Activated CD4-positive, alpha-beta memory T cell treated with anti-CD3 and anti-CD28 coated beads for 36 hours (primary cell): Measurements from ENCODE around the gene MPPED2. TPM values are rescaled to one million over a fixed set of nuclear protein-coding genes. Genes with fewer than 3 reads are reported as not detected.

Experiments used
- CTCF ChIA-PET: fragments of 350-600 bp; sonication (Branson Sonifier 250); formaldehyde crosslinking; loops from one replicate; lab custom pipeline; 2021; ENCODE audit warnings: antibody characterized with exemption, inconsistent platforms; lab: Charles Lee
- POLR2A ChIA-PET: fragments of 350-600 bp; sonication (Branson Sonifier 250); formaldehyde crosslinking; loops from one replicate; lab custom pipeline; 2021; ENCODE audit warnings: antibody characterized with exemption; lab: Charles Lee
- DNase-seq: peaks from one replicate; pipeline ENCODE4 v3.0.0-alpha.2; 2020
- H3K27ac Mint-ChIP-seq: one replicate; pipeline ENCODE4 v1.8.0; 2021; ENCODE audit warnings: mixed read lengths
- H3K27me3 Mint-ChIP-seq: one replicate; pipeline ENCODE4 v1.8.0; 2021; ENCODE audit warnings: mixed read lengths
- H3K36me3 Mint-ChIP-seq: one replicate; pipeline ENCODE4 v1.8.0; 2021; ENCODE audit warnings: mixed read lengths
- H3K4me1 Mint-ChIP-seq: one replicate; pipeline ENCODE4 v1.8.0; 2021; ENCODE audit warnings: low read depth, mixed read lengths
- H3K4me3 Mint-ChIP-seq: one replicate; pipeline ENCODE4 v1.8.0; 2021; ENCODE audit warnings: mild to moderate bottlenecking, mixed read lengths
- H3K9me3 Mint-ChIP-seq: one replicate; pipeline ENCODE4 v1.8.0; 2021; ENCODE audit warnings: mixed read lengths
- intact Hi-C: fragments of 100-400 bp; cut with micrococcal nuclease; formaldehyde crosslinking; loops from one replicate; pipeline ENCODE4 v1.15.1; 2023
- total RNA-seq, 2 experiments: library from RNA; stranded (reverse); gene quantifications; one replicate each; pipeline ENCODE4 v1.2.3, GENCODE V29; 2021

The MPPED2 gene
- total RNA-seq, 2 experiments from 2014 or later: not detected

DNA sequence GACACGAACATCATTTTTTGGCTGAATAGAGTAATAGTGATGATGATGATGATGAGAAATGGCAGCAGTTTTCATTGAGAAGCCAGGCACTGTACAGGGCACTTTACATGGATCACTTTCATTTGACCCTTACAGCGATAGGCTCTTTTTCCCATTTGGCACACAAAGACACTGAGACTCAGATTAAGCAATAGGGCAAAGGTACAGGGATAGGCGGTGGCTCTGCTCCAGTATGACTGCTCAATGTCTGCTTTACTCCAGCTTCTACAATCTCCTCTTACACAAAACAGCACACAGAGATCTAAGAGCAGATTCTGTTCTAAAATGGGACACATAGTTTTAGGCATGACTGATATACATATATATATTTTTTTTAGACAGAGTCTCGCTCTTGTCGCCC lies 40.6 kb downstream of the MPPED2 start:
- H3K36me3 Mint-ChIP-seq: no peaks in the 10 kb centered on the region
- H3K27me3 Mint-ChIP-seq: no peaks in the 10 kb centered on the region
- intact Hi-C loops: no loop called here
- ChIA-PET POLR2A (no interaction called here), CTCF (no interaction called here)
- no peak overlapping the region for H3K27ac Mint-ChIP-seq
- no peaks in the 10 kb centered on the region for H3K9me3 Mint-ChIP-seq
- H3K4me1 Mint-ChIP-seq: no peaks in the 10 kb centered on the region
- no peak overlapping the region for H3K4me3 Mint-ChIP-seq
- DNase-seq: no peak

DNA sequence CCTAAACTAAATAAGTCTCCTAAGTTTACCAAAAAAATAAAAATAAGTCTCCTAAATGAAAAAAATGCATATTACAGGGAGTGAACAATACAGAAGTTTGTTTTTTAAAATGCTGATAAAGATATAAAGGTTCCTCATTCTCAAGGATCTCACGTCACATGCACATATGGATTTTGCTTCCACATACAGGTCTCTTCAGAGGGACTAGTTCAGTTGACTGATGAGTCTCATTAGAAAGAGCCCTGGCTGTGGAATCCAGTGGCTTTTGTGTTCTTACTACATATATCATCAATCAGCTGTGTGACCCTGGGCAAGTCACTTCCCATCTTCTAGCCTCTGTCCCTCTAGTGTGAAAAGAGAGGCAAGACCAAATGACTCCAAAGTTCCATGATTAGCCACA lies 43.1 kb downstream of the MPPED2 start:
- Mint-ChIP-seq H3K27ac (no peak overlapping the region), H3K27me3 (no peaks in the 10 kb centered on the region), H3K36me3 (no peaks in the 10 kb centered on the region), H3K4me3 (no peak overlapping the region), H3K4me1 (no peaks in the 10 kb centered on the region), H3K9me3 (no peaks in the 10 kb centered on the region)
- intact Hi-C loops: no loop called here
- no peak for DNase-seq
- POLR2A ChIA-PET: no interaction called here
- CTCF ChIA-PET: no interaction called here

DNA sequence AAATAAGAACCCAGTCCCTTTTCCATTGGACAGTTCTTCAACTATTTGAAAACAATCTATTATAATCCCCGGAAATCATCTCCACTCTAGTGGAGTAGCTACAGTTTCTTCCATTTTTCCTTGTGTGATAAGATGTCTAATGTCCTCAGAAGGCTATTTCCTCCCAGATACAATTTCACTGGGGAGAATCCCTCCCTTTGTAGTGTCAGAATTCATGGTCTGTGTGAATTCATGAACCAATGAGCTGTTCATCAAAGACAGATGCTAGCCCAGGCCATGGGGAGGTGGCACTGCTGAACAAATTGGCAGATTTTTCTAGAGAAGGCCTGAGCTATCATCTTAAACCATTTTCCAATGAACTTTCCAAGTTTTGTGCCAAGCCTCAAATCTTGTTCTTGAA lies 45.4 kb downstream of the MPPED2 start:
- no peak overlapping the region for H3K4me3 Mint-ChIP-seq
- H3K27me3 Mint-ChIP-seq: no peaks in the 10 kb centered on the region
- intact Hi-C loops: no loop called here
- no peak overlapping the region for H3K27ac Mint-ChIP-seq
- no peaks in the 10 kb centered on the region for H3K9me3 Mint-ChIP-seq
- POLR2A ChIA-PET: no interaction called here
- DNase-seq: no peak
- CTCF ChIA-PET: no interaction called here
- H3K36me3 Mint-ChIP-seq: no peaks in the 10 kb centered on the region
- H3K4me1 Mint-ChIP-seq: no peaks in the 10 kb centered on the region

DNA sequence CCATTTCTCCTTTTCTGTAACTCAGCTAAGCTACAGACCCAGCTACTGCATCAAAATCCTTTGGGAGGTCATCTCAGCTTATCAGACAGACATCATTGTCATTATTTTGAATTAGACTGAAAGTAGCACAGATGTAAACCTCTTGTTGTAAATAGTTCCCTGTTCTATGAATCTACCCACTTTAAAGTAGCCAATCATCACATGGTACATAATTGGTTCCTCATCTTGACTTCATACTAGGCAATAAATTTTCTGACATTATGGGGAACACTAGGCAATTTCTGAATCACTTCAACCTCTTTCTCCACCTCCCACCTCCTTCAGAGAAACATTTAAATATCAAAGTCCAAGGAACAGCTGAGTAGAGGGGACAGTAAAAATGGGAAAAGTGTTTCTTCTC lies 47.9 kb downstream of the MPPED2 start:
- intact Hi-C loops: no loop called here
- Mint-ChIP-seq H3K4me3 (no peak overlapping the region), H3K27me3 (no peaks in the 10 kb centered on the region), H3K9me3 (no peaks in the 10 kb centered on the region), H3K4me1 (no peaks in the 10 kb centered on the region), H3K27ac (no peak overlapping the region), H3K36me3 (no peaks in the 10 kb centered on the region)
- CTCF ChIA-PET: no interaction called here
- no peak for DNase-seq
- POLR2A ChIA-PET: interaction anchor here (0.5 kb wide), 1 partner anchor 326 kb away, joined by 4 read pairs; no protein-coding TSS in a partner anchor

DNA sequence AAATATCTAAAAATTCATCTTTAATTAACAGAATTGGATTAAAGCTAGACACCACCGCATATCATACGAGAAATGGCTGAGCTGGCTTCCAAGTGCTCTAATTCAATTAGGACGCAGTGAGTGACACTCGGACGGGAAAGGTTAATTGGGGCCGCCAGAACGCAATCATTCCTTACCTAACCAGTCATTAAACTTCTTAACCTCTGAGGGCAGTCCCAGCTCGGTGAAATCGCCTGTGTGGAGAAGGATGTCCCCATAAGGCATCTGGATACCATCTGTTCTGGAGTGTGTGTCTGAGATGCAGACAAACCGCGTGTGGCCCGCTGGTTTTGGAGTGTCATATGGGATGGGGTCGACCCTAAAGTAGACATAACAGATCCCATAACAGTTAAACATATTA lies 50.3 kb downstream of the MPPED2 start:
- Mint-ChIP-seq H3K9me3 (no peaks in the 10 kb centered on the region), H3K27me3 (no peaks in the 10 kb centered on the region), H3K36me3 (no peaks in the 10 kb centered on the region), H3K4me3 (no peak overlapping the region), H3K27ac (no peak overlapping the region), H3K4me1 (no peaks in the 10 kb centered on the region)
- intact Hi-C loops: no loop called here
- DNase-seq: no peak
- CTCF ChIA-PET: no interaction called here
- POLR2A ChIA-PET: no interaction called here

DNA sequence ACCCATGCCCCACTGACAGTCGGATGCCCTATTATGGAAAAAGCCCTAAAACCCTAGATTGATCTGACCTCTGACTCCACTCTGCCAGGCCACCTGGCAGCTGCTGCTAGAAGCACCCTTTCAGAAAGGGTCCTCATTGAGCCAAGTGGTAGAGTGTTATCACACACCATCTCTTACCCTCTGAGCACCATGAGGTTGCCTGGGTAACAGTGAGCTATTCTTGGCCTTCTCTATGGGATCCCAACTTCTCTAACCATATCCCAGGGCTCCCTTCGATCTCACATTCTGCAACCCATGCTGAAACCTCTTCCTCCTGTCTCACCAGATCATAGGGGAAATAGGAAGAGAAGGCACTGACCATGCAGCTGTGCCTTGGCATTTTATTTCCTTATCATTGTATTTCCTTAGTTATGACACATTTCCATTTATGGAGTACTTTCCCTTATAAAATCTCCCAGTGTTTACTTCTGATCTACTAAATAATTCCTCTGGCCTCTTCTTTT lies 52.7 kb downstream of the MPPED2 start:
- no peaks in the 10 kb centered on the region for H3K27me3 Mint-ChIP-seq
- H3K27ac Mint-ChIP-seq: no peak overlapping the region
- no peak overlapping the region for H3K4me3 Mint-ChIP-seq
- H3K9me3 Mint-ChIP-seq: no peaks in the 10 kb centered on the region
- no peaks in the 10 kb centered on the region for H3K36me3 Mint-ChIP-seq
- CTCF ChIA-PET: no interaction called here
- H3K4me1 Mint-ChIP-seq: no peaks in the 10 kb centered on the region
- POLR2A ChIA-PET: no interaction called here
- DNase-seq: no peak
- intact Hi-C loops: no loop called here

DNA sequence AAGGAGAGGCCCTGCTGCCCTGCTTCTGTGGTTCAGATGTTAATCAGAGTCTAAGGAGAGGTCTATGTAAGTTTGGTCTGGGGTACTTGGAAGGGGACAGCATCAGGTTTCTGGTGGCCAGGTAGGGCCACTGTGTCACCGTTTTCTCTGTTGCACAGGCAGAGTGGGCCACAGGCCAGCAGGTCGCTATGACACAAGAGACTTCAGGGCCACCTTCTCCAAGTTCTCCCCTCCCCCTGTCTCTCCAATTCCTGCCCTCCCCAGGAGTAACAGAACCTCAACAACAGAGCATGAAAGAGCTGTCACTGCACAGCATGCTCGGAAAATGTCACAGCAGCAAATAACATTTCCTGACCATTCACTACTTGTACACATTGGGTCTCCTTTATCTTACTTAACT lies 58.6 kb downstream of the MPPED2 start:
- ChIA-PET CTCF (no interaction called here), POLR2A (no interaction called here)
- intact Hi-C loops: no loop called here
- no peaks in the 10 kb centered on the region for H3K36me3 Mint-ChIP-seq
- no peak overlapping the region for H3K27ac Mint-ChIP-seq
- H3K9me3 Mint-ChIP-seq: no peaks in the 10 kb centered on the region
- H3K4me3 Mint-ChIP-seq: no peak overlapping the region
- no peaks in the 10 kb centered on the region for H3K4me1 Mint-ChIP-seq
- DNase-seq: no peak
- H3K27me3 Mint-ChIP-seq: peaks cover 4% of the 10 kb centered on the region

DNA sequence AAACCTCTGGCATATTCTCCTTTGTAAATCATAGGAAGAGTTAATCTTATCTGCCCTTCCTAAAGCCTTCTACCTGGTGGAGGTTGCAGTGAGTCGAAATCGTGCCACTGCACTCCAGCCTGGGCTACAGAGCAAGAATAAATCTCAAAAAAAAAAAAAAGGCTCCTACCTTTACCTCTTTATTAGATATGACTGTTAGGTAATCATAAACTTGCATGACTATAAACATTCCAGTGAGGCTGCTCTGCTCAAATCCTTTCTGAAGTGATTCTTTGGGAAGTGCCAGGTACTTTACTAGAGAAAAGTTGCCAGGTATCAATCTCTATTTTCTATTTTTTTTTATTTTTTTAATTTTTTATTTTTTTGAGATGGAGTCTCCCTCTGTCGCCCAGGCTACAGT lies 59.6 kb downstream of the MPPED2 start:
- POLR2A ChIA-PET: no interaction called here
- Mint-ChIP-seq H3K27me3 (peaks cover 6% of the 10 kb centered on the region), H3K9me3 (no peaks in the 10 kb centered on the region), H3K4me3 (no peak overlapping the region), H3K36me3 (no peaks in the 10 kb centered on the region), H3K4me1 (no peaks in the 10 kb centered on the region), H3K27ac (no peak overlapping the region)
- no peak for DNase-seq
- intact Hi-C loops: no loop called here
- CTCF ChIA-PET: no interaction called here

DNA sequence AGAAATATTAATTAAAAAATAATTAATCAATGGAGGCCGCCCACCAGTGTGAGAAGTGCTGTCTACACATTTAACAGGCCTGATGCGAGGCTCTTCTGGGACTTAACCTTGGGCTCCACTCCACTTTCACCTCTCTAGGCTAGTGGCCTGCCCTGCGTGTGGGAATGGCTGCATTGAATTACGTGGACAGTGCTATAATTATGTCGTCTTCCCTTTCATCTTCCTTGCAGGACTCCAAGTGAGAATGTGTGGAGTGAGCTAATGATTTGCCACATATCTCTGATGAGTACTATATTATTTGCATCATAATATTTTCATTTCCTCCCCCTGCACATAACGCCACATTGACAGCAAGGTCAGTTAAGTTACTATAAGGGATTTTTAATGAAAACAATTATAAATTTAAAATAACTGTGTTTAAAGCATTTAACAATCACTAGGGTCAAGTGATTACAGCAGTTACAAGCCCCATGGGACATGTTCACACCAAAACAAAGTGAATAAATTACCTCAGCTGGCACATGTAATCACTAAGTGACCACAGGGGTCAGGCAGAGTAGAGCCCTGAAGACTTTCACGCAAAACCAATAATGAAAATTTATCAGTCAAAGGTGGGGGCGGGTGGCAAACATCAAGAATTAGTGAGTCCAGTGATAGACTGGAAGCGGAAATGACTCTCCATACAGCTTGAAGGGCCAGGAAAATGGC lies 63.5 kb downstream of the MPPED2 start:
- no peaks in the 10 kb centered on the region for H3K9me3 Mint-ChIP-seq
- no peak overlapping the region for H3K27ac Mint-ChIP-seq
- H3K27me3 Mint-ChIP-seq: peaks cover 7% of the 10 kb centered on the region
- ChIA-PET CTCF (no interaction called here), POLR2A (no interaction called here)
- no peak overlapping the region for H3K4me3 Mint-ChIP-seq
- no peaks in the 10 kb centered on the region for H3K4me1 Mint-ChIP-seq
- intact Hi-C loops: no loop called here
- no peaks in the 10 kb centered on the region for H3K36me3 Mint-ChIP-seq
- DNase-seq: no peak

DNA sequence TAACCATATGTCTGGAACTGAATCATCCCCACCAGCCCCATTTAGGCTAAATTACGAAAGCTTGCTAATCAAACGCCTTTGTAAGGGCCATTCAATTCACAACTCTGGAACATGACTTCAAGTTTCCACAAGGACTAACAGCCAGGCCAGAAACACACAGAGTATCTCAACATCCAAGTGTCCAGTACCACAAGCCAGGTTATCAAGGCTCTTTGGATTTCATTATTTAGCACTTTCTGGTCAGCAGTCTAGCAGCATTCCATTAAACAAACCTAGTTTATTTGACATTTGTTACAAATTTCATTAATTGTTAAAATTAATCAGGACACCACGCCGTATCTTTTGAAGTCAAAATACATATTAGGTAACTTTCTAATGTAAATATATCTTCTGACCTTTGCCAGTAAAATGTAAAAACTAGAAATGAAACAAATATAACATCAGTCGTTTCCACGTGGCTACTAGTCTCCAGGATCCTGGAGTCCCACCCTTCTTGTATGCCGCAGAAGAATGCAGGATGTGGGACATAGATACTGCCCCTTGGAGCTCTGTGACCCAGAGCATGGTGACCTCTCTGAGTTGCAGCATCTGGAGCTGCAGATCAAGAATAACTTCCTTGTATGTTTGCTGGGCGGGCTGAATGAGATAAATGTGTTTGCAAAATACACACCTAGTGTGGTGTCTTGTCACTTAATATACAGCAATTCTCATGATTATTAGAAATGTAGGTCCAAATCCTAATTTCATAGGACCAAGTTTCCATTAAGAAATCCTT lies 64.7 kb downstream of the MPPED2 start:
- no peaks in the 10 kb centered on the region for H3K36me3 Mint-ChIP-seq
- ChIA-PET POLR2A (no interaction called here), CTCF (no interaction called here)
- no peaks in the 10 kb centered on the region for H3K4me1 Mint-ChIP-seq
- no peak for DNase-seq
- no peak overlapping the region for H3K4me3 Mint-ChIP-seq
- no peaks in the 10 kb centered on the region for H3K9me3 Mint-ChIP-seq
- intact Hi-C loops: no loop called here
- H3K27ac Mint-ChIP-seq: no peak overlapping the region
- H3K27me3 Mint-ChIP-seq: peaks cover 7% of the 10 kb centered on the region

DNA sequence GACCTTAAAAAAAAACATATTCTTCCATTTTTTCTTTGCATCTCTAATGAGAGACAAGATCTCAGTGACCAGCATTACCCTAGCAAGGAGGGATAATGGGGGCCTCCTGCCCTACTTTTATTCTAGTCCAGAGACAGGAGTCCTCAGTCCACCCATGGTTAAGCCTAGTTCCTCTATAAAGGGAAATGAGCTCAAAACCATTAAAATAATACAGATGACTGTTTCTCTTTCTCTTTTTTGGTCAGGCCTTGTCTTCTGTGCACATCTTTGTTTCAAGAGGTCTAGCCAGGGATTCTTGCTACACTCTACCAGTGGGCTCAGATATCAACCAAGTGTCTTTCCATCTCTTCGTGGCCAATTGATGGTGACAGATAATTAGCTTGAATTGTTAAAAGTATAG lies 73.1 kb downstream of the MPPED2 start:
- no peak overlapping the region for H3K27ac Mint-ChIP-seq
- no peaks in the 10 kb centered on the region for H3K27me3 Mint-ChIP-seq
- no peak overlapping the region for H3K4me3 Mint-ChIP-seq
- H3K4me1 Mint-ChIP-seq: no peaks in the 10 kb centered on the region
- intact Hi-C loops: no loop called here
- ChIA-PET CTCF (no interaction called here), POLR2A (no interaction called here)
- H3K9me3 Mint-ChIP-seq: no peaks in the 10 kb centered on the region
- no peak for DNase-seq
- no peaks in the 10 kb centered on the region for H3K36me3 Mint-ChIP-seq

DNA sequence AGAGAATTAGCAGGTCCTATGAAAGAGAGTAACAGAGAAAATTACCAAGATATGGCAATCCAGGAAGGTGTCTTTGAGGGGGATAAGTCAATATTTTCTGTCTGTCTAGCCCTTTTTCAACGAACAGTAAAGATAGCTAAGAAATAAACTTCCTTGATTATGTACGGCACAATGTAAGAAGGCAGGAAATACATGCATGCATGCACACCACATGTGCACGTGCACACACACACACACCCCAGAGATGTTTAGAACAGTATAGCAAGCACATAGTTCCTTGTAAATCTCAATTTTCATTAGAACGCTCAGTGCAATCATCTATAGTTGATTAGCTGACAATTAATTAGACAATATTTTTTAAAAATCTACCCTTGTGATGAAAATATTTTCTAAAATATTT lies 74.7 kb downstream of the MPPED2 start:
- H3K27me3 Mint-ChIP-seq: no peaks in the 10 kb centered on the region
- CTCF ChIA-PET: no interaction called here

DNA sequence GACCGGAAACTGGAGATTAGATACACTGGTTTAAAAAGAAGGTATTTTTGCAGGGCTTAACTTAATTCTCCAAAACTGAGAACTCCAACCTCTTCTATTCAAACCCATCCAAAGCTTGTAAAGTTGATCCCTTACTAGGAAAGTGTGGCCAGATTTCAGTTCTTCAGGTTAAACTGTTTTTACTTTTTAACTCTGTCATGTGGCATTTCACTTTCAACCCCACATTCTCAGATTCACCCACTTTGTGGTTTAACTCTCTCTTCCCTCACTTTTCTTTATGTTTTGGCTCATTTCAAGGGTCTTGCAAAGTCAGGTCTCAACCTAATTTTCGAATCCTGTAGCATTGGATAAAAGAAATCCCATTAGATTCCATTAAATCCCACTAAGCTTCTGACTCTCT lies 75.4 kb downstream of the MPPED2 start:
- no peaks in the 10 kb centered on the region for H3K9me3 Mint-ChIP-seq
- H3K27me3 Mint-ChIP-seq: no peaks in the 10 kb centered on the region
- no peaks in the 10 kb centered on the region for H3K4me1 Mint-ChIP-seq
- H3K36me3 Mint-ChIP-seq: no peaks in the 10 kb centered on the region
- intact Hi-C loops: no loop called here
- POLR2A ChIA-PET: no interaction called here
- DNase-seq: no peak
- no peak overlapping the region for H3K4me3 Mint-ChIP-seq
- no peak overlapping the region for H3K27ac Mint-ChIP-seq
- CTCF ChIA-PET: no interaction called here

More for the DNA sequence above, 74.7 kb downstream of the MPPED2 start:
- no peak overlapping the region for H3K27ac Mint-ChIP-seq
- intact Hi-C loops: no loop called here
- H3K4me3 Mint-ChIP-seq: no peak overlapping the region
- H3K36me3 Mint-ChIP-seq: no peaks in the 10 kb centered on the region
- H3K4me1 Mint-ChIP-seq: no peaks in the 10 kb centered on the region
- DNase-seq: no peak
- POLR2A ChIA-PET: no interaction called here
- no peaks in the 10 kb centered on the region for H3K9me3 Mint-ChIP-seq
